T-helper 2 cell treated with Interferon-gamma antibody and Interleukin-4, amounts not matched to agents 5 μg/mL and 100 μg/mL, for 36 hours (primary cell): ENCODE results near the gene ROCK1.

Experiments used
- DNase-seq: peaks from one replicate; pipeline ENCODE4 v3.0.0; 2021; ENCODE audit warnings: low spot score
- H3K27ac Mint-ChIP-seq: one replicate; pipeline ENCODE4 v1.8.0; 2021; ENCODE audit warnings: mild to moderate bottlenecking, mixed read lengths
- H3K27me3 Mint-ChIP-seq: one replicate; pipeline ENCODE4 v1.8.0; 2021; ENCODE audit warnings: low read depth, mixed read lengths
- H3K36me3 Mint-ChIP-seq: one replicate; pipeline ENCODE4 v1.8.0; 2021; ENCODE audit warnings: low read depth, mixed read lengths
- H3K4me1 Mint-ChIP-seq: one replicate; pipeline ENCODE4 v1.8.0; 2021; ENCODE audit warnings: low read depth, mixed read lengths
- H3K4me3 Mint-ChIP-seq: one replicate; pipeline ENCODE4 v1.8.0; 2022; ENCODE audit warnings: mild to moderate bottlenecking, moderate library complexity, mixed read lengths
- H3K9me3 Mint-ChIP-seq: one replicate; pipeline ENCODE4 v1.8.0; 2021; ENCODE audit warnings: mixed read lengths

ROCK1 gene

DNA sequence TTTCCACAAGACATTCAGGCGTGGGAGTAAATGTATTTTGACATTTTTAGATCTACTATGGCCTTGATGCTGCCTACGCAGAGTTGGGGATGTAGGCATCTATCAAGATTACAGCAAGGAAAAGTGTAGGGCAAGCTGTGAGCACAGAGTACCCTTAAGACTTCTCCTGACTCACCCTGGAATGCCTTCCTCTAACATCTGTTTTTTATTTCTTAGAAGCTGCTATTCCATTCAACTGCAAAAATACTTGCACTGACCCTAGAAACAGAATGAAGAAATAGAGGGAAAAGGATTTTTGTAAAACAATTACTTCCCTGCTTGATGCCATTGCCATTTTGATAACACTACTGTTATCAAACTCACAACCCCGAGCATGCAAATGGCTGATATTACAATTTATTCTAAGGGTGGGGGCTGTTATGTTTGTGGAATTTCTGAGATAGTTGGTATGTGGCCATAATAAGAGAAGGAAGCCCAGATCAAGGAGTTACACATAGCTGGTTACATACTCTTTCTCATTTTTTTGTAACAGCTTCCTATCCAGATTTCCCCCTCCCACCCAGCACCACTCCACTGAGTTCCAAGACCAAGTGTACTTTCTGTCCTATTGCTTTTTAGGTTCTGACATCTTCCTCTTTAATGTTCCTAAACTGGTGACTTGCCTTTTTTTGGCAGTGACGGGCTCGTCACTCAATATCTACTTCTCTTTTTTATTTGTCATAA, 6.0 kb upstream of the ROCK1 start:
- Mint-ChIP-seq H3K9me3 (no peaks in the 10 kb centered on the region), H3K27ac (no peak overlapping the region), H3K4me3 (no peak overlapping the region), H3K36me3 (no peaks in the 10 kb centered on the region), H3K27me3 (peaks cover 10% of the 10 kb centered on the region), H3K4me1 (peaks cover 1% of the 10 kb centered on the region)
- DNase-seq: no peak

DNA sequence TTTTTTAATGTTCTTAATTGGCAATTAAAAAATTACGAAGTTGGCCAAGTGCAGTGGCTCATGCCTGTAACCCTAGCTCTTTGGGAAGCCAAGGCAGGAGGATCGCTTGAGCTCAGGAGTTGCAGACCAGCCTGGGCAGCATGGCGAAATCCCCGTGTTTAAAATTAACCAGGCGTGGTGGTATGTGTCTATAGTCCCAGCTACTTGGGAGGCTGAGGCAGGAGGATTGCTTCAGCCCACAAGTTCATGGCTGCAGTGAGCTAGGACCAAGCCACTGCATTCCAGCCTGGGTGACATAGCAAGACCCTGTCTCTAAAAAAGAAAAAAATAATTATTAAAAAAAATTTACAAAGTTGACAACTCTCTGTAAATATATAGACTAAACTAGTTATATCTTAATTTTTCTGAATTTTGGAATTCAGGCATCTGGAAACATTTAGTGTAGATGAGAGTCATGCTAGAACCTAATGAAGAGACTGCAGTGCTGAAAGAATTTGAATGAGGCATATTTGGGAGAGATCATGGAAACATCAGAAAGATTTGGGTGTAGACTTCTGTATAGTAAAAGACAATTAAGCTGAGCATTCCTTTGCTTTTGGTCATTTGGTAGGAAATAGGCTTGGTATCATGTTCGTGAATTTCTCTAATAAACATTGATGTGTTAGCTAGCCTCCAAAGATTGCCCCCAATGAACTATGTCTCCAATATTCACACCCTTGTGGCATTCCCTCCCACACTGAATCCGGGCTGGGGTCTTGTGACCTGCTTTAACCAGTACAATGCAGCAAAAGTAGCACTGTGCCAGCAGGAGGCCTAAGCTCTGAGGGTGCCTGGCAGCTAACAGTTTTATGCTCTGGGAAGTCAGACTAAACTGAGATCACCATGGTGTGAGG, 4.2 kb upstream of the ROCK1 start:
- H3K4me1 Mint-ChIP-seq: peaks cover 5% of the 10 kb centered on the region
- no peak for DNase-seq
- H3K27me3 Mint-ChIP-seq: peaks cover 10% of the 10 kb centered on the region
- H3K4me3 Mint-ChIP-seq: no peak overlapping the region
- H3K36me3 Mint-ChIP-seq: peaks cover under 1% of the 10 kb centered on the region
- no peaks in the 10 kb centered on the region for H3K9me3 Mint-ChIP-seq
- H3K27ac Mint-ChIP-seq: no peak overlapping the region

DNA sequence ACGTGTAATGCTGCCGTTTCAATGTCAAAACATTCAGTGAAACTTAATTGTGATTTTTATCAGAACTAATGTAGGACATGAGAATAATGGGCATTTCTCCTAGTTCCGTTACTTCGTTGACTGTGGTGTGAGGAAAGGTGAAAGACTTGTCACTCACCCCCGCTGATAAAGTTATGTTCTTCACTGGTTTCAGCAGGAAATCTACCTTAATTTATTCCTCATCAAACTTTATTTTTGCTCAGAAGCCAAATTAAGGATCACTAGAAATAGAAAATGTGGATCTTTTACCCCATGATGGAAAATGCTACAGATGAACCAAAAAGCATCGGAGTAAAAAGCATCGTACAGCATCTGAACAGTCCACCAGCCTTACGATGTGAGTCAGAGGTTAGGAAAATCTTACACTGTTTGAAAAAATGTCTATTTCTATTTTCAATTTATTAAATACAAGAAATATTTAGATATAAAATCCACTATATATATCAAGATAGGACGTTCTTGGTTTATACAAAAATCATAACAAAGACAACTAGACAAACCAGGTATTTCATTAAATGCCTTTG, 1.0 kb upstream of the ROCK1 start:
- H3K4me3 Mint-ChIP-seq: no peak overlapping the region
- DNase-seq: no peak
- H3K36me3 Mint-ChIP-seq: peaks cover 4% of the 10 kb centered on the region
- H3K27me3 Mint-ChIP-seq: peaks cover 2% of the 10 kb centered on the region
- peaks cover 9% of the 10 kb centered on the region for H3K4me1 Mint-ChIP-seq
- H3K27ac Mint-ChIP-seq: no peak overlapping the region
- H3K9me3 Mint-ChIP-seq: no peaks in the 10 kb centered on the region

DNA sequence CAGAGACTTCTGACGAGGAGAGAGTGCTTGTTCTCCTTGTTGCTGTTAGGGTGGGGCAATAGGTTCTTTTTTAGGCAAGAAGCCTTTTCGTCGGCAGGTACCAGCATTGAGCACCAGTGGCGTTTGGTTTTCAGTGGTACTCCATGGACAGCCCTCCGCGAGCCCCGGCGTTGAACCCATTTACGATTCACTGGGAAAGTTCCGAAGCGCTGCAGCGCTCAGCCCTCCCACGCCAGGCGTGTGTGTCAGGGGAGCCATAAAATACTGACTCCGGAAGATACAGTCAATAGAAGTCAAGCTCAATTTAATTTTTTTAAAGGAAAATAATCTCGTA, 494 bp upstream of the ROCK1 start:
- H3K27me3 Mint-ChIP-seq: peaks cover 2% of the 10 kb centered on the region
- H3K27ac Mint-ChIP-seq: peak overlapping the region; percentile 91
- DNase-seq: no peak
- no peaks in the 10 kb centered on the region for H3K9me3 Mint-ChIP-seq
- H3K4me3 Mint-ChIP-seq: no peak overlapping the region
- peaks cover 8% of the 10 kb centered on the region for H3K36me3 Mint-ChIP-seq
- peaks cover 13% of the 10 kb centered on the region for H3K4me1 Mint-ChIP-seq

DNA sequence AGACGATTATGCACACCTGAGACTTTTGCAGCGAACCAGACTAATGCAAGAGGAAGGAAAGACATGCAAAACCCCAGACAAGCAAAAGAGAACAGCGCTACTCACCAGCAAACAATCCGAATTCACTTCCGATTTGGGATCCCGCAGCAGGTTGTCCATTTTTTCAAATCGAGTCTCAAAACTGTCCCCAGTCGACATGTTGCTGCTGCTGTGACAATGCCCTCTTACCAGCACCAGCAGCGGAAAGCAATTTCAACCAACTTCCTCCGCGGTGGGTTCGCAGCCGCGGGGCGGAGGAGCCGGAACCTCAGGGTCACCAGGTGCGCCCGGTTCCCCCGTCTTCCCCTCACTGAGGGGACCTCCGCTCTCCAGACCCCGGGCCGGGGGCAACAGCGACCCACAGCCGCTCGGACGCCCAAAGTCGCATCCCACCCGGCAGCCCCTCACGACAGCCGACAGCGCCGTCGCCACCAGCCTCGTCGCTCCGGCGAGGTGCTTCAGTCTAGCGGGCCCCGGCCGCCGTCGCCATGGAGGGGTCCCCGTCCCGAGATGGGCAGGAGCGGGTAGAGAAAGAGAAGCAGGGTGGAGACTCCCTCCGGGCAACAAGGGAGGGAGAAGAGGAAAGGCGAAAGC, 784 bp downstream of the ROCK1 start:
- Mint-ChIP-seq H3K4me1 (peaks cover 24% of the 10 kb centered on the region), H3K4me3 (no peak overlapping the region), H3K9me3 (no peaks in the 10 kb centered on the region), H3K27ac (peak overlapping the region; percentile 91), H3K36me3 (peaks cover 9% of the 10 kb centered on the region), H3K27me3 (no peaks in the 10 kb centered on the region)
- DNase-seq: peak; percentile 58

DNA sequence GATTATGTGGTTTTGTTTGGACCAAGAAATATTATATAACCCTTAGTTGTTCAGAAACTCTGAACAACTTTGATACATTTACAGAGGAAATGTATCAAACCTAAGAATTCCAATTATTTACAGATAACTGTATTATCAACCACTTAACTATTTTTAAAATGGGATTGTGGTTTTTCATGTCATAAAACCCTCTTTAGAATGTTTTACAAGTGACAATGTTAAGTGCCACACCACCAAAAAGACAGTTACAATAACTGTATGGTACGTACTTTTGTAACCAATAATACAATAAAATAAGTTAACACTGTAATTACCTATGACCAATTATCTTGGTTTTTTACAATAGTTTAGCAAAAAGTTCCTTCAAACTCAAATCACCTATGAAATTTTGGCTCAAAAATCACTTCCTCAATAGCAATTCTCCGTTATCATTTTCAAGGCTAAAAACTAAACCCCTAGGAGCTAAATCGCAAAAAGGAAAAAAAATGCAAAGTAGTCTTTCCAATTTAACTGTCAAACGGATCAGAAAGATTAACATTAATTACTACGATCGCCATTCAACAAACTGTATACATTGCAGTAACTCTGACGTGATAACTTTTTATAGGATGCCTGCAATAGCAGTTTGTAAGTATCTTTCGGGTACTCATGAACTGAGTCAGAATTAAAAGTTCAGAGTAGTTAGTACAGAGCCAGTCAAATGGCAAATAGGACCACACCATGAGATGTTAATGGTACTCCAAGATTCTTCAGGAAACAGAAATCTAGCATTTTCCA, 1.5 kb downstream of the ROCK1 start:
- no peak overlapping the region for H3K4me3 Mint-ChIP-seq
- no peaks in the 10 kb centered on the region for H3K9me3 Mint-ChIP-seq
- peaks cover 30% of the 10 kb centered on the region for H3K4me1 Mint-ChIP-seq
- peak overlapping the region; percentile 91 for H3K27ac Mint-ChIP-seq
- H3K36me3 Mint-ChIP-seq: peaks cover 9% of the 10 kb centered on the region
- no peaks in the 10 kb centered on the region for H3K27me3 Mint-ChIP-seq
- no peak for DNase-seq

DNA sequence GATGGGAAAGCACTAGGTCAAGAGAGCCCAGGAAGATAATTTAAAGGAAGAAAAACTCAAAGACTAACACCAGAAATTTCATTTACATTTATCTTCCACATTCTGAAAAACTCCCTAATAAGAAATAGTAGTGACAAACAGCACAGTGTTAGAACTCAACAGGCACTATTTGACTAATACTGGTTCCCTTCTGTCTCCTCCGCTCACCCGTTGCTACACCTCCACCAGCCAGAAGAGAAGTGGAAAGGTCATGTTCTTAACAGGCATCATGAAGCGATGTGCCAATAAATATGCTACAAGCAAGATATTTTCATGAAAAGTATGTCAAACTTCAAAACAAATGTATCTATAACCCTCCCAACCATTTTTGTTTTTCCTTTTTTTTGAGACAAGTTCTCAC, 5.7 kb downstream of the ROCK1 start:
- no peaks in the 10 kb centered on the region for H3K27me3 Mint-ChIP-seq
- H3K9me3 Mint-ChIP-seq: no peaks in the 10 kb centered on the region
- no peak for DNase-seq
- no peak overlapping the region for H3K4me3 Mint-ChIP-seq
- H3K36me3 Mint-ChIP-seq: peaks cover 12% of the 10 kb centered on the region
- peaks cover 40% of the 10 kb centered on the region for H3K4me1 Mint-ChIP-seq
- no peak overlapping the region for H3K27ac Mint-ChIP-seq

DNA sequence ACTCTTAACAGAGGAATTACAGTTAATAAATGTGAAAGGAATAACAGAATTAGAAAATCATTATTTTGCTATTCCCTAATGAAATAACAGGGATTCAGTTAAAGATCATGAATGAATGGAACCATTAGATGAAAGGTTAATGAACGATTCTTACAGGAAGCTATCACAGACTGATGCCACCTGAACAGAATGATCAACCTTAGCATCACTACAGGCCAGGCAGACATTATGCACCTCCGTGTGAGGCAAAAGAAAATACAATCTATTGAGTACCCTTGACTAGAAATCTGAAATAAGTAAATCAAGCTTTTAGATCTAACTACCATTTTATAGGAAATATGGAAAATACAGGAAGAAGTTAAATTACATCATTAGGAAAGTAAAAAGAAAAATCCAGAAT, 10.4 kb downstream of the ROCK1 start:
- no peak for DNase-seq
- Mint-ChIP-seq H3K27ac (no peak overlapping the region), H3K9me3 (no peaks in the 10 kb centered on the region), H3K4me3 (no peak overlapping the region), H3K4me1 (peaks cover 32% of the 10 kb centered on the region), H3K36me3 (peaks cover 12% of the 10 kb centered on the region), H3K27me3 (no peaks in the 10 kb centered on the region)

DNA sequence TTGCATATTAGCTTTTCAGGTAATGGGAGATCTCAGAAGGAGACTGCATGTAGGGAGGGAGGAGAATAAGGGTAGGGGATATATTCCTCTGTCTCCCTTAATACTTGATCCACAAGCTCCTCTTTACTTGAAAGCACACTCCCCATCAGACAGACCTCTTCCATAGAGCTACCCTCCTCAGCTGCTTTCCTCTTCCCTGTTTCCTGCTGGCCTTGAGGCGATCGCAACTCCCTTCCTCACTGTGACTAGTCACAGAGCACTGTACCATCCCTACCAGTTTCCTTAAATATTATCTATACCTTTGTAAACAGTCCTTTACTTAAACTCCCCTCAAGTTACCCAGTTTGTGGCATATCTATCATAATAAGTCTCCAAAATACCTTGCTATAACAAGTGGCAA, 10.9 kb downstream of the ROCK1 start:
- Mint-ChIP-seq H3K4me1 (peaks cover 27% of the 10 kb centered on the region), H3K27ac (peak overlapping the region; percentile 52), H3K27me3 (no peaks in the 10 kb centered on the region), H3K4me3 (no peak overlapping the region), H3K36me3 (peaks cover 12% of the 10 kb centered on the region), H3K9me3 (no peaks in the 10 kb centered on the region)
- no peak for DNase-seq

DNA sequence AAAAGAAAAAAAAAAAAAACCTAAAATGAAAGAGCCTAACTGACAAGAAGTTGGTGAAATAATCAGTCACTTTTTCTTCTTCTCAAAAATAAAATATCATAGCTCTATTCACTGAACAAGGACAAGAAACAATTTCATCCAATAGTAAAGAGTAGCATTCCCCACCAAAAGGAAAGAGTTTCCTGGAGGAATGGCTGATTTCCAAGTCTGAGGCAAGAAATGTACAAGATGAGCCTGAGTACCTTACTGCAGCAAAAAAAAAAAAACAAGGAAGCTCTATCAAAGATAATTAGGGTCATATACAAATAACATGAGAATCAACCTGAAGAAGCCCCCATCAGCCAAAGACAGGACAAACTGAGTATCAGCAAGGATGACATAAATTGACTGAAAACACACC, 11.5 kb downstream of the ROCK1 start:
- H3K4me1 Mint-ChIP-seq: peaks cover 23% of the 10 kb centered on the region
- no peak for DNase-seq
- H3K9me3 Mint-ChIP-seq: peaks cover 4% of the 10 kb centered on the region
- no peak overlapping the region for H3K27ac Mint-ChIP-seq
- H3K36me3 Mint-ChIP-seq: peaks cover 15% of the 10 kb centered on the region
- H3K4me3 Mint-ChIP-seq: no peak overlapping the region
- no peaks in the 10 kb centered on the region for H3K27me3 Mint-ChIP-seq

DNA sequence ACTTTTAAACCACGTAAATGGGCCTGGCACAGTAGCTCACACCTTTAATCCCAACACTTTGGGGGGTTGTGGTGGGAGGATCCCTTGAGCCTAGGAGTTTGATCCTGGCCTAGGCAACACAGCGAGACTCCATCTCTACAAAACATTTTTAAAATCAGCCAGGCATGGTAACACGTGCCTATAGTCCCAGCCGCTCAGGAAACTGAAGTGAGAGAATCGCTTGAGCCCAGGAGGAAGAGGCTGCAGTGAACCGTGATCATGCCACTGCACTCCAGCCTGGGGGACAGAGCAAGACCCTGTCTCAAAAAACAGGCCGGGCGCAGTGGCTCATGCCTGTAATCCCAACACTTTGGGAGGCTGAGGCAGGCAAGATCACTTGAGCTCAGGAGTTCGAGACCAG, 12.2 kb downstream of the ROCK1 start:
- DNase-seq: no peak
- Mint-ChIP-seq H3K27ac (no peak overlapping the region), H3K27me3 (no peaks in the 10 kb centered on the region), H3K4me3 (no peak overlapping the region), H3K36me3 (peaks cover 18% of the 10 kb centered on the region), H3K9me3 (peaks cover 6% of the 10 kb centered on the region), H3K4me1 (peaks cover 18% of the 10 kb centered on the region)

DNA sequence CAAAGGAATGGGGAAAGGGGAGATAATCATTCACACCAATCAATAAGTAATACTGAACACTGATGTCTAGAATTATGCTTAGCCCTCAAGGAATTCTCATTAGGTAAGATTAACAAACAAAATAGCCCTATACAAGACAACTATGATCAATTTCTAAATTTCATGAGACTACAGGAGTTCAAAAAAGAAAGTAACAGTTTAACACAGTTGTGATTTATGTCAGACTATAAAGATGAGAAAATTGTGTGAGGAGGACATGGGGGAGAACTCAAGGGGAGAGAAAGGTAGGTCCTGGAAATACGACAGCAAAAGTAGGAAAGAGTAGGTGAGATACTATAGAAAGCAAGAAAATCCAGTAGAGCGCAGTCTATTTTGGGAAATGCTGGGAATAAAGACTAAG, 14.9 kb downstream of the ROCK1 start:
- DNase-seq: no peak
- no peak overlapping the region for H3K4me3 Mint-ChIP-seq
- H3K27me3 Mint-ChIP-seq: no peaks in the 10 kb centered on the region
- H3K36me3 Mint-ChIP-seq: peaks cover 23% of the 10 kb centered on the region
- H3K9me3 Mint-ChIP-seq: peaks cover 6% of the 10 kb centered on the region
- peaks cover 14% of the 10 kb centered on the region for H3K4me1 Mint-ChIP-seq
- H3K27ac Mint-ChIP-seq: no peak overlapping the region

DNA sequence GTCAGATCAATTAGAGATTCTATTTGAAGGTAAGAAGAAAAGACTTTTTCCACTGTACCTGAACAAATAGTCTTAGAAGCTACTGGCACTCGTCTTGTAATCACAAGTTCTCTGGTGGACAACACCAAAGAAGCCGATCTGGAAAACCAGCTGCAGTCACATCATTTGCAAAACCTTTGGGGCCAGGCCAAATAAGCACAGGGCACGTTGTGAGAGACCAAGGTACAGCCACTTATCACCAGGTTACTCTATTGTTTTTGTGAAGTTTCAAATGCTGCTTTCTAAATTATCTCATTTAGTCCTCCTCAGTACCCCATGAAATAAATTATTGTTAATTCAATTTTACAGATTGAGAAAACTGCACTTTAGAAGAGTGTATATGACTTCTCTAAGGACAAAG, 18.5 kb downstream of the ROCK1 start:
- Mint-ChIP-seq H3K9me3 (peaks cover 6% of the 10 kb centered on the region), H3K4me1 (peaks cover 3% of the 10 kb centered on the region), H3K36me3 (peaks cover 16% of the 10 kb centered on the region), H3K27me3 (no peaks in the 10 kb centered on the region), H3K27ac (no peak overlapping the region), H3K4me3 (no peak overlapping the region)
- no peak for DNase-seq
